ACC112 (cell line): ENCODE results near the gene WDR1.

Source experiments
- H2AFZ ChIP-seq: fragments of 200-600 bp; sonication (generic); one replicate; pipeline ENCODE4 v1.6.0; 2017; ENCODE audit warnings: antibody characterized with exemption, low read length; ENCODE audit not compliant: unreplicated experiment
- H3K27ac ChIP-seq: fragments of 200-600 bp; sonication (generic); 2 replicates; pipeline ENCODE4 v1.5.1; 2014; ENCODE audit warnings: low read depth, mild to moderate bottlenecking, antibody characterized with exemption, low read length, moderate library complexity
- H3K27me3 ChIP-seq: fragments of 200-600 bp; sonication (generic); 2 replicates; pipeline ENCODE4 v1.6.1; 2014; ENCODE audit warnings: mild to moderate bottlenecking, antibody characterized with exemption, low read length, moderate library complexity, mixed read lengths; ENCODE audit not compliant: insufficient read depth
- H3K36me3 ChIP-seq: fragments of 200-600 bp; sonication (generic); 2 replicates; pipeline ENCODE4 v1.6.1; 2016; ENCODE audit warnings: mild to moderate bottlenecking, antibody characterized with exemption, low read length, moderate library complexity, mixed read lengths; ENCODE audit not compliant: insufficient read depth
- H3K4me1 ChIP-seq: fragments of 200-600 bp; sonication (generic); one replicate; pipeline ENCODE4 v1.6.1; 2016; ENCODE audit warnings: low read length, mixed read lengths; ENCODE audit not compliant: insufficient read depth, unreplicated experiment, control insufficient read depth
- H3K4me3 ChIP-seq: fragments of 200-600 bp; sonication (generic); 2 replicates; pipeline ENCODE4 v1.5.1; 2014; ENCODE audit warnings: mild to moderate bottlenecking, low read depth, low read length
- H3K79me2 ChIP-seq: fragments of 200-600 bp; sonication (generic); one replicate; pipeline ENCODE4 v1.6.0; 2016; ENCODE audit warnings: low read length; ENCODE audit not compliant: control insufficient read depth, unreplicated experiment, insufficient read depth

Gene WDR1

DNA sequence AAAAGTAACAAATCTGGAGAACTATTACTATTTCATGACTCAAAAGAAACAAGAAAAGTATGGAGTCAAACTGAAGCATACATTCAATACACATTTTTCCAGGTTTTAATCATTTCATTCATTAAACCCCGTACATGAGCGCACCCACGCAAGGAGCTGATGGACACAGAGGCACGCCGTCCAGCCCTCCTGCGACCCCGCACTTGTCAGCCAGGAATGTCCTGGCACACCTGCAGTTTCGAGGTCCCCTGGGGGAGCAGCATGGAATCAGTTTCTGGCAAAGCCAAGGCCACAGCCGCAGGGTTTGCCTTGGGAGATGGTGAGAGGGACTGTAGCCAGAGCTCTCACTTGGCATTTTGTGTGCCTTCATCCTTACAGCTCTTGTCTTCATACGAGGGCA, 82.5 kb downstream of the WDR1 start:
- Histone ChIP-seq H3K36me3 (no peaks in the 10 kb centered on the region), H2AFZ (peak overlapping the region; percentile 69), H3K79me2 (no peaks in the 10 kb centered on the region), H3K4me3 (peak overlapping the region; percentile 19; the same call in 1 of the 2 replicates), H3K27ac (peak overlapping the region; percentile 77), H3K27me3 (peaks cover 5% of the 10 kb centered on the region; the same call in 1 of the 2 replicates), H3K4me1 (peaks cover 36% of the 10 kb centered on the region)

DNA sequence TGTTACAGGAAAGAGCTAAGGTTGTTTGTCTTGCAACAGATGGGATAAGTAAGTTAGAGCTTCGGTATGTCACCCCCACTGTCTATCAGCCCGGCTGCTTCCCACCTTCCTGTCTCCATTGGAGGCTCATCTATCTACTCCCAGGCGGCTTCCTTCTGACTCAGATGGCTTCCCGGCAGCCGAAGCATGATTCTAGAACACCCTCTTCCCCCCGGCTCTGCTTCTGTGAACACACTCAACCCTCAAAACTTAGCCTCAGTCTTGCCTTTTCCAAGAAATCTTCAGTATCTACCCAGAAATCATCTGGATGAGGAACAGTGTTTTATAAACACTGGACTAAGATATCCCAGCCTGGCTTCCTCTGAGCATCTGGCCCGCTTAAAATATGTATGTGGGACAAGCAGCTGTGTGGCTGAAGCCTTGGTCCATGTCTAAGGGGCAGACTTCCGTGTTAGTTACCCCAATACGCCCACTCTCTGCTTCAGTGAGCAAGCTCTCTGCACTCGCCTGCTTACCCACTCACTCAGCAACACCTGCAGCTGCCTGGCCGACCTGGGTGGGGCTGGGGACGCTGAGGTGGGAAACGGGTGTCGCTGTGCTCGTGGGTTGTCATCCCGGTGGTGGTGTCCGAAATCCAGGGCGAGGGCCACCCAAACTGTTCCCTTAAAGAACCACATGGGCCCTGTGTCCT, 83.3 kb downstream of the WDR1 start:
- H3K4me3 ChIP-seq = peak overlapping the region; percentile 50
- H3K79me2 ChIP-seq = no peaks in the 10 kb centered on the region
- no peaks in the 10 kb centered on the region for H3K27me3 ChIP-seq
- no peaks in the 10 kb centered on the region for H3K36me3 ChIP-seq
- peaks cover 44% of the 10 kb centered on the region for H3K4me1 ChIP-seq
- peak overlapping the region; percentile 77 for H3K27ac ChIP-seq
- H2AFZ ChIP-seq = no peak overlapping the region

DNA sequence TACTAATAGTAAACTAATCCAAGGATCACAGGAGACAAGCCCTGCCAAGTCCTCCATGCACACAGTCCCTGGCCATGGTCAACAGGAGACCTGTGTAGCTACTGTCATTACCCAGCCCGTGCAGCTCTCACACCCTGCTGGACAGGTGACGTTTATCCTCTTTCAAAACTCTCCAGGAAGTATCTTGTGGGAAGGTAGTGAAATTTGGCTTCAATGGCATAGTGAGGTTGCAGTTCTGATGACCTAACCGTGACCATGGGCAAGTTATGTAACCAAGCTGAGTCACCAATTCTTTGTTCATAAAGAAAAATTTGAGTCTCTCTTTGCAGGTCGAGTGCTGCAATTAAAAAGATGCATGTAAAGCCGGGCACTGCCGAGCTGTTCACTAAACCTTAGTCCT, 84.0 kb downstream of the WDR1 start:
- H3K4me3 ChIP-seq = peak overlapping the region; percentile 50
- no peak overlapping the region for H2AFZ ChIP-seq
- no peaks in the 10 kb centered on the region for H3K27me3 ChIP-seq
- H3K36me3 ChIP-seq = no peaks in the 10 kb centered on the region
- no peaks in the 10 kb centered on the region for H3K79me2 ChIP-seq
- peak overlapping the region; percentile 77 for H3K27ac ChIP-seq
- H3K4me1 ChIP-seq = peaks cover 44% of the 10 kb centered on the region

DNA sequence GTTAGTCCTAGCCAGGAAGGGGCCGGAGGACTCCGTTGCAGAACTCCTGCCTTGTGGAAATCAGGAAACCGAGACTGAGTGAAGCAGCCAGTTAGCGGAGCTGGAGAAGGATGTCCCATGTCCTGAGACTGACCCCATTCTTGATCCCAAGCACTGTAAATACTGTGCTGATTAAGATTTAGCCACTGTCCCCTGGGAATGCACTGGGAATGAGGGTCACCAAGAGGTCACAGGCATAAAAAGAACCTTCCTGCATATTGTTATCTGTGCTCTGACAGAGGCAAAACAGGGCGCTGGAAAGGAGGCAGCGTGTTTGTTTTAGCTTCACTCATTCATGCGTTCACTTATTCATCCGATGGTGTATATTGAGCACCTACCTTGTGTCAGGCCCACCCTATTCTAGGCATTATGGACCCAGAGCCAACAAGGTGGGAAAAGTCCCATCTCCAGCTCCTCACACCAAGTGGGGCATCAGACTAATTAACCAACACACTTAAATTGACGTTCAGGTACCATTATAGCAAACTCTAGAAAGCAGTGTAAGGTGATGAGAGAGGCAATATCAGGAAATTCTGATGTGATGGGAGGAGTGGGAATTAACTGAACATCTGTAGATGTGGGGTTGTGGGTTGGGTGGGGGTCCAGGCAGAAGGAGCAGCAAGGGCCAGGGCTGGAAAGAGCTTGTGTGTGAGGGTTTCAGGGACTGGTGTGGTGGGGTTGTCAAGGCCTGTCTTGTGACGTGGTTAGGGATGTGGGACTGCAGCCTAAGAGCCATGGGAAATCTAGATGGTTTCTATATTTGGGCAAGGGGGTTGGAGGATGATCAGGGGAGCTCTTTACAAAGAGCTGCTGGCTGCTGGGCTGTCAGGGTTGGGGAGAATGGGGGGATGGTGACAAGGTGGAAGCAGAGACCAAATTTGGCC, 84.7 kb downstream of the WDR1 start:
- Histone ChIP-seq H3K27ac (peak overlapping the region; percentile 77), H3K4me1 (peaks cover 44% of the 10 kb centered on the region), H3K27me3 (no peaks in the 10 kb centered on the region), H3K4me3 (no peak overlapping the region), H3K36me3 (no peaks in the 10 kb centered on the region), H3K79me2 (no peaks in the 10 kb centered on the region), H2AFZ (no peak overlapping the region)

DNA sequence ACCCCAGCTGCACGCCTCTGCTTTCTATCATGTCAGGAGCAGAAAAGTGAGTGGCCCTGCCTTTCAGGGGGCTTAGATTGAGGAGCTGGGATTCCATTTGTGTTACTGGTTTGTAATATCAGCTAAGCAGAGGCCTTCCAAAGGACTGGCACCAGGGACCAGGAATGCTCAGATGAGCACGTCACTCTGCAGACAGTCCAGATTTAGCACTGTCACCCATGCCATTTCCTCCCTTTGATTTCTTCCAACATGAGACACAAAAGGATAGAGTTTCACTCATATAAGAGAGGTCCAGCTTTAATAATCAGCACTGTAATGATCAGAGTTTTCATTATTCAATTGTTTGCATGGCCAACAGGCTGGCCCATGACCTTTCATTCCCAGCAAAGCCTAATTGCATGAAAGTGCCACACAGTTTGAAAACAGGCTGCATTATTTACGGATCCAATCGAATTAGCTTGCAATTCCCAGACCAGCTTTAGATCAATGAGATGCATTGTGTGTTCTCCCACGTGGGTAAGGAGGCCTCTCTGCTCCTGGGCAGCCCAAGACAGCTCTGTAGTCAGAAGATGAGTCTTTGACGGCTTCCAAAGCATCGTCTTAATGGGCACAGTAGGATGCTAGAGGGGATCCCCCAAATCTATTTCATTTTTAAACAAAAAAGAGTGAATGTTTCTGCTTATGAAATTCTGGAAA, 85.5 kb downstream of the WDR1 start:
- Histone ChIP-seq H3K79me2 (no peaks in the 10 kb centered on the region), H3K4me1 (peaks cover 44% of the 10 kb centered on the region), H2AFZ (no peak overlapping the region), H3K4me3 (no peak overlapping the region), H3K27ac (no peak overlapping the region), H3K27me3 (no peaks in the 10 kb centered on the region), H3K36me3 (no peaks in the 10 kb centered on the region)

DNA sequence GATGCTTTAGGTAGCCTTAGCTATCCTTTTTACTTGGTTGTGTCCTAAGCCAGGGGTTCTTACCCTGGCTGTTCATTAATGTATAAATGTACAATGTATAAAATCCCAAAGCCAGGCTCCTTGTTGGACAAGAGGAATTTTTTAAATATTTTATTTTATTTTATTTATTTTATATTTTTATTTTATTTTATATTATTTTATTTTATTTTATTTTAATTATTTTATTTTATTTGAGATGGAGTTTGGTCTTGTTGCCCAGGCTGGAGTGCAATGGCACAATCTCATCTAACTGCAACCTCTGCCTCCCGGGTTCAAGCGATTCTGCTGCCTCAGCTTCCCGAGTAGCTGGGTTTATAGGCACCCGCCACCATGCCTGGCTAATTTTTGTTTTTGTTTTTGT, 87.2 kb downstream of the WDR1 start:
- Histone ChIP-seq H3K4me3 (no peak overlapping the region), H2AFZ (no peak overlapping the region), H3K4me1 (peaks cover 42% of the 10 kb centered on the region), H3K79me2 (no peaks in the 10 kb centered on the region), H3K36me3 (no peaks in the 10 kb centered on the region), H3K27me3 (no peaks in the 10 kb centered on the region), H3K27ac (no peak overlapping the region)

DNA sequence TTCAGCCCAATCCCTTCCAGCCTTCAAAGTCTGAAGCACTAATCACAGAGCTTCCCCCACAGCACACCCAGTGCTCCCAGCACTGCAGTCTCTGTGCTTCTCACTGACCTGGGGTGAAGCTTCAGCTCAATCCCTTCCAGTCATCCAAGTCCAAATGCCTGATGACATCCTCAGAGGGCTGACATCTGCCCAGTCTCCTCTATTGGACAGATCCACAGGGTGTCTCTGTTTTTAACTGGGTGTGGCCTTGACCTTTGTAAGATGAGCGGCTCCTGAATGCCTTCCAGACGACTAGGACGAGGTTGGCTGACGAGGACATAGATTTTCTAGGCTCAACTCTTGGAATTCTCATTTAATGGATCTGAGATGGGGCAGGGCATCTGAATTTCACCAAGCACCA, 87.7 kb downstream of the WDR1 start:
- peaks cover 38% of the 10 kb centered on the region for H3K4me1 ChIP-seq
- no peaks in the 10 kb centered on the region for H3K79me2 ChIP-seq
- no peak overlapping the region for H3K4me3 ChIP-seq
- H3K27ac ChIP-seq = no peak overlapping the region
- H3K36me3 ChIP-seq = no peaks in the 10 kb centered on the region
- no peaks in the 10 kb centered on the region for H3K27me3 ChIP-seq
- no peak overlapping the region for H2AFZ ChIP-seq

DNA sequence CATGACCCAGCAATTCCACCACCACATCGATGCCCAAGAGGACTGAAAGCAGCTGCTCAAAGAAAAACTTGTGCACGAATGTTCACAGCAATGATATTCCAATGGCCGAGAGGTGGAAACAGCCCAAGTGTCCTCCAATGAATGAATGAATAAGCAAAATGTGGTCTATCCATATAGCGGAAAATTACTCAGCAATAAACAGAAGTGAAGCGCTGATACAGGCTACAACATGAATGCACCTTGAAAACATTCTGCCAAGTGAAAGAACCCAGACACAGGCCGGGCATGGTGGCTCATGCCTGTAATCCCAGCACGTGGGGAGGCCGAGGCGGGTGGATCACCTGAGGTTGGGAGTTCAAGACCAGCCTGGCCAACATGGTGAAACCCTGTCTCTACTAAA, 90.1 kb downstream of the WDR1 start:
- peaks cover 15% of the 10 kb centered on the region for H3K4me1 ChIP-seq
- H3K79me2 ChIP-seq = no peaks in the 10 kb centered on the region
- H3K36me3 ChIP-seq = no peaks in the 10 kb centered on the region

DNA sequence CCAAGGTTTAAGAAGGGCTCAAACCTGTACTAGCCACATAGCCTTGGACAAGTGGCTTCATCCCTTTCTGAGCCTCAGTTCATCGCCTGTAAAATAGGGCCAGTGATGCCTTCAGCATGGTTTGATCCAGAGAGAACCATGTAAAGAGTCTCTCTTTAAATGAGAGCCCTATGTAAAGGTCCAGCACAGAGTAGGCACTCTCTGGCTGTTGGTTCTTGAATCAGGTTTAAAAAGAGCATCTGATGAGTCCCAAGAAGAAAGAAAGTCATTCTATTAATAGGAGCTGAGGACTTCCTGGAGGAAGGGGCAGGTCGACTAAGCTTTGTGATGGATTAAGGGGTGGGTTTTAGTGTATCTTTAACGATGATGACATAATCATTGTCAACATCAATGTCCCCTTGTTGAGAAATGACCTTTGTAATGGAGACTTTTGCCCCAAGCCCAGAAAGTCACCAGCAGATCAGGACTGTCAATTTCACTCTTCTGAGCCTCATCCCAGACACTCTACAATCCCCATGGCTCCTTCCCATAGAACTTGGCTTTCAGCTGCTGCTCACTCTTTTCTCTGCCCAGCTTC, 91.3 kb downstream of the WDR1 start:
- H2AFZ ChIP-seq = no peak overlapping the region
- no peaks in the 10 kb centered on the region for H3K79me2 ChIP-seq
- H3K27ac ChIP-seq = no peak overlapping the region
- H3K36me3 ChIP-seq = no peaks in the 10 kb centered on the region
- H3K4me1 ChIP-seq = peaks cover 17% of the 10 kb centered on the region
- no peak overlapping the region for H3K4me3 ChIP-seq
- no peaks in the 10 kb centered on the region for H3K27me3 ChIP-seq

More for the DNA sequence above, 90.1 kb downstream of the WDR1 start:
- no peak overlapping the region for H3K27ac ChIP-seq
- no peaks in the 10 kb centered on the region for H3K27me3 ChIP-seq
- no peak overlapping the region for H2AFZ ChIP-seq
- H3K4me3 ChIP-seq = no peak overlapping the region
